ENCODE data around the gene WDR70. TPM values are rescaled to one million over a fixed set of nuclear protein-coding genes. Genes with fewer than 3 reads are reported as not detected.

The WDR70 gene
- total RNA-seq, 1 experiment from 2014 or later = 30.0 TPM

DNA sequence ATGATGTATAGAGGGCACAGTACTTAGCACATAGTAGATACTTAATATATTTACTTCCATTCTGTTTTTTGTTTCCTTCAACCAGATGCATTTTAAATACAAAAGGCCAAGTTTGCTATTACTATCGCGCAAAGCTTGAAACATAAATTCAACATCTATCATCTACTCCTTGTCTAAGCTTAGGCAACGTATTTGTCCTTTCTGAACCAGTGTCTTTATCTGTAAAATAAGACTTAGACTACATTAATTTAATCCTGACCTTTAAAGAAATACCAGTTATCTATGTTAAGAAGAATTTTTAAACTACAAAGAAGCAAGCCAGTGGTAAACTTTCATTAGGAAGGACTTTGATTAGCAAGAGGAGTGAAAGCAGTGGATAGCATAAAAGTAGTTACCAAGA, 173.0 kb downstream of the WDR70 start:
- no TSS peak for BruUV-seq (replicated peaks)
- no peaks in the 10 kb centered on the region for H3K9me3 Mint-ChIP-seq (ENCODE audit: low read depth, unreplicated experiment)
- TF ChIP-seq, protein P1, sequence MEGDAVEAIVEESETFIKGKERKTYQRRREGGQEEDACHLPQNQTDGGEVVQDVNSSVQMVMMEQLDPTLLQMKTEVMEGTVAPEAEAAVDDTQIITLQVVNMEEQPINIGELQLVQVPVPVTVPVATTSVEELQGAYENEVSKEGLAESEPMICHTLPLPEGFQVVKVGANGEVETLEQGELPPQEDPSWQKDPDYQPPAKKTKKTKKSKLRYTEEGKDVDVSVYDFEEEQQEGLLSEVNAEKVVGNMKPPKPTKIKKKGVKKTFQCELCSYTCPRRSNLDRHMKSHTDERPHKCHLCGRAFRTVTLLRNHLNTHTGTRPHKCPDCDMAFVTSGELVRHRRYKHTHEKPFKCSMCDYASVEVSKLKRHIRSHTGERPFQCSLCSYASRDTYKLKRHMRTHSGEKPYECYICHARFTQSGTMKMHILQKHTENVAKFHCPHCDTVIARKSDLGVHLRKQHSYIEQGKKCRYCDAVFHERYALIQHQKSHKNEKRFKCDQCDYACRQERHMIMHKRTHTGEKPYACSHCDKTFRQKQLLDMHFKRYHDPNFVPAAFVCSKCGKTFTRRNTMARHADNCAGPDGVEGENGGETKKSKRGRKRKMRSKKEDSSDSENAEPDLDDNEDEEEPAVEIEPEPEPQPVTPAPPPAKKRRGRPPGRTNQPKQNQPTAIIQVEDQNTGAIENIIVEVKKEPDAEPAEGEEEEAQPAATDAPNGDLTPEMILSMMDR (IDR thresholded peaks at IDR 0.05; ENCODE audit: unreplicated experiment) = no peak
- no peak overlapping the region for H3K27ac Mint-ChIP-seq (ENCODE audit: unreplicated experiment)
- H3K4me3 Mint-ChIP-seq (ENCODE audit: low read depth, unreplicated experiment) = no peak overlapping the region
- no peak for DNase-seq
- no peaks in the 10 kb centered on the region for H3K36me3 Mint-ChIP-seq (ENCODE audit: insufficient read depth, unreplicated experiment)
- CTCF ChIA-PET = no interaction called here
- H3K27me3 Mint-ChIP-seq (ENCODE audit: unreplicated experiment) = no peaks in the 10 kb centered on the region
- H3K4me1 Mint-ChIP-seq (ENCODE audit: low read depth, unreplicated experiment) = no peaks in the 10 kb centered on the region
- intact Hi-C loops (cut with micrococcal nuclease; ENCODE audit: unreplicated experiment) = loop anchor here (10.0 kb wide), 1 partner anchor 183 kb away; no protein-coding TSS in a partner anchor

DNA sequence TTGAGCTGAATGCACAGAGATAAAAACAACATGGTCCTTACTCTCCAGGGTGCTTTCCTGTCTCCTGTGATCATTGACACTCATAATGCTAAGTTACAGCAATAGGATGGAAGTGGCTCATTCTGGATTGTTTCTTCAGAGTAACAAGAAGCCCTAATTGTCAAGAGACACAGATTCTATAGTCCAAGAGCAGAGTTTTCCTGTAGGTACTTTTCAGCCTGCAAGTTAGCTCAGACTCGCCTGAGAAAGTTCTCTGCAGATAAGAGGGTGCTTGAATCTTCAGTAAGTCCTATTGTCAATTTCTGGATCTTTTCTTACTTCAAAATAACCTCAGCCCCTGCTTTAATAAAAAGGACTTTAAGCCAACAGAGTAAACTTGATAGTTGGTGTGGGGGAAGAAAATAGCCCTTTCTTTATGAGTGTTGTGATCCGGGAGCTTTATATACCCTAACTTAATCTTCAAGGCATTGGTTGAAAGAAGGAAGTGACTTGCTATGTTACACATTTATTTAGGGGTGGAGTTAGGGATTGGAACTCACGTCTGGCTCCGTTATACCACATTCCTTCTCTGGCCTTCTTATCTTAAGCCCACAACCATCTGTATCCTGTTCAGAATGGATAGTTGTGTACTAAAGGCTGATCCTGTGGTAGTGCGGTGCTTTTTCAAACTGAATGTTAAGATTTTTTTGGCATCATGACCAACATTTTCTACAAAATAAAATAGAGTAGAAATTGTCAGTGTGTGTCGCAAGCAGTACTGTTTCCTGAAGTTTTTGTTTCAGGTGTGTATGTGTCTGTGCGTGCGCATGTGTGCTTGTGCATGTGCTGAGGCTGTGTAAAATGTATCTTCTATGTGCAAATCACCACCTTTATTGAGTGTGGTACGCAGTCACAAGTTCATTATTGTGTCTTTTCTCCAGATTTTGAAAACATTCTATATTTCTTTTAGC, 173.9 kb downstream of the WDR70 start:
- TF ChIP-seq, protein P1 (IDR thresholded peaks at IDR 0.05; ENCODE audit: unreplicated experiment) = no peak
- Mint-ChIP-seq H3K4me3 (ENCODE audit: low read depth, unreplicated experiment) (no peak overlapping the region), H3K4me1 (ENCODE audit: low read depth, unreplicated experiment) (no peaks in the 10 kb centered on the region), H3K36me3 (ENCODE audit: insufficient read depth, unreplicated experiment) (no peaks in the 10 kb centered on the region), H3K9me3 (ENCODE audit: low read depth, unreplicated experiment) (no peaks in the 10 kb centered on the region), H3K27me3 (ENCODE audit: unreplicated experiment) (no peaks in the 10 kb centered on the region), H3K27ac (ENCODE audit: unreplicated experiment) (no peak overlapping the region)
- intact Hi-C loops (cut with micrococcal nuclease; ENCODE audit: unreplicated experiment) = loop anchor here (10.0 kb wide), 1 partner anchor 182 kb away; no protein-coding TSS in a partner anchor
- BruUV-seq (replicated peaks) = no TSS peak
- peak; percentile 2 for DNase-seq
- CTCF ChIA-PET = no interaction called here

DNA sequence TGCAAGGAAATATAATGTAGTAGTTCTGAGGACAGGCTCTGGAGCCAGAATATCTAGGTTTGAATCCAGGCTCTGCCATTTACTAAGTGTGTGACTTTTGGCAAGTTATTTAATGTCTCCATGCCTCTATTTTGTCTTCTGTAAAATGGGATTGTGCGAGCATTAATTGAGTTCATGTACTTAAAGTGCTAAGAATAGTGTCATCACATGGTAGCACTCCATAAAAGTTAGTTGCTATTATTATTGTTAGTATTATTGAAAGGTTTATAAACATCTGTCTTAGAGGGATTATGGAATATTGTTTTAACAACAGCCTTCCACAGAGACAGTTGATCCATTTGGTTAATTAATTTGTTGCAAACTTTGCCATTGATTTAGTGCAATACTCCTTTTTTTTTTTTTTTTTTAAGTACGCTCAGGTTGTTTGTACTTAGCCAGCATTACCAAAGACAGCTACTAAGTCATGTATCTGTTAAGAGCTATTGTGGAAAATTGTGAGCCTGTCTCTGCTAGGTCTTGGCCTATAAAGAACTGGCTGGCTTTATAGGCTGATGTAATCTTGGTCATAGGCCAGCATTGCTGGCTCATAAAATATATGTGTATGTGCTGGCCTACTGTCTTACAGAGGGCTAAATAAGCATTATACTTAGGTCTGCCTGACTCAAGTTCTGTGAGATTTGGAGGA, 174.7 kb downstream of the WDR70 start:
- no peaks in the 10 kb centered on the region for H3K4me1 Mint-ChIP-seq (ENCODE audit: low read depth, unreplicated experiment)
- CTCF ChIA-PET = interaction anchor here (0.6 kb wide), 1 partner anchor 15 kb away, joined by 5 read pairs; no protein-coding TSS in a partner anchor
- TF ChIP-seq, protein P1 (IDR thresholded peaks at IDR 0.05; ENCODE audit: unreplicated experiment) = no peak

DNA sequence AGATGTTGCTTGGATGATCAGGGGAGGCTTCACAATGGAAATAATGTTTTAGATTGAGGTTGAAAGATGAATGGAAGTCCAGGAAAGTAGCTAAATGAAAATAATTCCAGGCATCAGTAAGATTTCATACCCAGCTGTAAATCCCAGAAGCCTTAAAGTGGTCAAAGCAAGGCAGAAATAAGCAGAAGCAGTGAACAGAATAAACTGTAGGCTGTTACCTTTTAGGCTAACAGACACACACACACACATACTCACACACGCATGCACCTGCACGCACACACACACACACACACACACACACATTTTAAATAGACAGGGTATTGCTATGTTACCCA, 175.3 kb downstream of the WDR70 start:
- no peak for DNase-seq
- CTCF ChIA-PET = interaction anchor here (0.6 kb wide), 1 partner anchor 14 kb away, joined by 5 read pairs; no protein-coding TSS in a partner anchor
- Mint-ChIP-seq H3K36me3 (ENCODE audit: insufficient read depth, unreplicated experiment) (no peaks in the 10 kb centered on the region), H3K27me3 (ENCODE audit: unreplicated experiment) (no peaks in the 10 kb centered on the region), H3K27ac (ENCODE audit: unreplicated experiment) (no peak overlapping the region), H3K9me3 (ENCODE audit: low read depth, unreplicated experiment) (no peaks in the 10 kb centered on the region), H3K4me3 (ENCODE audit: low read depth, unreplicated experiment) (no peak overlapping the region), H3K4me1 (ENCODE audit: low read depth, unreplicated experiment) (no peaks in the 10 kb centered on the region)
- no TSS peak for BruUV-seq (replicated peaks)
- TF ChIP-seq, protein P1 (IDR thresholded peaks at IDR 0.05; ENCODE audit: unreplicated experiment) = no peak
- intact Hi-C loops (cut with micrococcal nuclease; ENCODE audit: unreplicated experiment) = loop anchor here (10.0 kb wide), 1 partner anchor 180 kb away; no protein-coding TSS in a partner anchor

More for the DNA sequence above, 174.7 kb downstream of the WDR70 start:
- intact Hi-C loops (cut with micrococcal nuclease; ENCODE audit: unreplicated experiment) = loop anchor here (10.0 kb wide), 1 partner anchor 181 kb away; no protein-coding TSS in a partner anchor
- H3K9me3 Mint-ChIP-seq (ENCODE audit: low read depth, unreplicated experiment) = no peaks in the 10 kb centered on the region
- BruUV-seq (replicated peaks) = no TSS peak
- H3K36me3 Mint-ChIP-seq (ENCODE audit: insufficient read depth, unreplicated experiment) = no peaks in the 10 kb centered on the region
- H3K27me3 Mint-ChIP-seq (ENCODE audit: unreplicated experiment) = no peaks in the 10 kb centered on the region
- no peak overlapping the region for H3K4me3 Mint-ChIP-seq (ENCODE audit: low read depth, unreplicated experiment)
- no peak overlapping the region for H3K27ac Mint-ChIP-seq (ENCODE audit: unreplicated experiment)
- DNase-seq = no peak
